Measurements from ENCODE around the gene KCNG3. TPM values are rescaled to one million over a fixed set of nuclear protein-coding genes. Genes with fewer than 3 reads are reported as not detected.

The KCNG3 gene
- total and polyA plus RNA-seq, 4 donors = 0.06 to 2.8 (median 0.29) TPM

DNA sequence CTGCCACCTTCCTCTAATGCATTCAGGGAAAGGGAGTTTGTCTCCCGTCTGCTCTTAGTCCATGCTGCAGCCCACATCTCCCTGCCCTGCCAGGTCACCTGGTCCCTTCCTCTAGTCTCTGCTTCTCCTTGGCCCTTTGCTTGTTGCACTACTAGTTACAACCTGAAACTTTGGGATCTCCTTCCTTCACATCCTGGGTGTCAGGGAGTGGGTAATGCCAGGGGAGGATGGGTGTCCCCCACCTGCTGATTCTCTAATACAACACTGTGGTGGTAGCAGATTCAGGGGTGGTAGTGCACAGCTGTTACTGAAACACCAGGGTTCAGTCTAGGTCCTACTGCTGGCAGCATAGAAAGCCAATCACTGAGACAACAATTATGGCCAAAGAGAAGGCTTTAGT, 101.6 kb downstream of the KCNG3 start:
- Histone ChIP-seq H3K27me3 (ENCODE audit: control insufficient read depth in 3 of 3, insufficient read depth in 3 of 3, low read length in 2 of 3) (no peaks in the 10 kb centered on the region), H3K36me3 (ENCODE audit: control insufficient read depth in 4 of 4, insufficient read depth in 4 of 4, low read length in 4 of 4) (no peaks in the 10 kb centered on the region), H3K4me3 (no peak overlapping the region), H3K9me3 (ENCODE audit: control insufficient read depth in 4 of 4, insufficient read depth in 3 of 4, low read length in 3 of 4) (no peaks in the 10 kb centered on the region), H3K9ac (ENCODE audit: insufficient read depth in 1 of 2, low read length in 2 of 2) (no peak overlapping the region), H3K27ac (ENCODE audit: low read depth in 1 of 2, low read length in 1 of 2) (no peak overlapping the region), H3K4me1 (ENCODE audit: control insufficient read depth in 5 of 5, insufficient read depth in 5 of 5, low read length in 5 of 5) (no peaks in the 10 kb centered on the region)
- ATAC-seq (ENCODE audit: insufficient read depth, low FRiP score) = no peak
- no peak for DNase-seq
- no peak for TF ChIP-seq CTCF (IDR thresholded peaks at IDR 0.05; ENCODE audit: control extremely low read depth, extremely low read depth)
- WGBS, 2 donors = 95 to 98% methylated on average over 1 of the region's 1 CpG

Small RNAs within 50 kb of the gene (small RNA-seq; reads per million reads assigned to genes)
- gene RF00017 (ENCODE audit: low replicate concordance) (not detected), gene RF00612 (ENCODE audit: low replicate concordance) (not detected)

Other genes starting within 250 kb of the KCNG3 start
- 100 to 1,000 TPM in 1 of 2 donors, 10 to 100 TPM in 1; 80.4 to 113 TPM for gene COX7A2L, start 132.8 kb downstream of the KCNG3 start, total RNA-seq
- 100 to 1,000 TPM in 1 of 2 donors, 10 to 100 TPM in 1; 97.6 to 109 TPM for gene COX7A2L, start 132.8 kb downstream of the KCNG3 start, polyA plus RNA-seq
- gene MTA3, start 74.7 kb upstream of the KCNG3 start, total RNA-seq = 10 to 100 TPM; 22.3 to 65.8 TPM
- 10 to 100 TPM in 1 of 2 donors, 1 to 10 TPM in 1; 9.2 to 26.6 TPM for gene MTA3, start 74.7 kb upstream of the KCNG3 start, polyA plus RNA-seq